HepG2 (cell line): ENCODE measurements around the gene LMOD1. TPM values are rescaled to one million over a fixed set of nuclear protein-coding genes. Genes with fewer than 3 reads are reported as not detected.

Experiments used
- ATAC-seq: fragments of 200-7000 bp; cut with Tn5 transposase; 3 replicates; pipeline ENCODE4 v1.9.1; 2020; ENCODE audit warnings: mild to moderate bottlenecking, moderate library complexity
- BruUV-seq: library from RNA; stranded (reverse); fragments of 400-500 nt; replicated peaks from 2 replicates; lab custom pipeline; 2021; lab: Mats Ljungman, UMichigan
- CTCF ChIA-PET: fragments of 300-600 bp; formaldehyde crosslinking; extraction: SDS; loops from one replicate; lab custom pipeline; 2021; ENCODE audit warnings: low total read pairs, inconsistent platforms, low intra/inter-chr PET ratio; lab: Yijun Ruan, JAX
- POLR2A ChIA-PET: fragments of 350-600 bp; sonication (Branson Sonifier 250); formaldehyde crosslinking; loops from one replicate; lab custom pipeline; 2020; ENCODE audit warnings: antibody characterized with exemption, inconsistent platforms; lab: Yijun Ruan, JAX
- DNase-seq: peaks from one replicate; pipeline ENCODE4 v3.0.0-alpha.2; 2015; ENCODE audit warnings: low spot score
- FAIRE-seq: peaks from 3 replicates; lab custom pipeline; 2011; peaks lifted over from hg19 to GRCh38; lab: Jason Lieb, UNC
- H2AFZ ChIP-seq: one replicate; pipeline ENCODE4 v1.6.1; 2011; ENCODE audit warnings: low read length, inconsistent platforms
- H3K27ac ChIP-seq: fragments of 300-600 bp; 3 replicates; pipeline ENCODE4 v1.8.0; 2011; ENCODE audit warnings: mixed run types, mild to moderate bottlenecking, mixed read lengths, low read length, inconsistent platforms; ENCODE audit not compliant: insufficient read depth; ENCODE audit errors: extremely low read length
- H3K27me3 ChIP-seq, 2 experiments: fragments of 200-600 bp in 1 of 2; 2 replicates in 1 of 2; 3 replicates in 1 of 2; pipeline versions ENCODE4 v1.6.0 to v1.8.0; 2011; ENCODE audit warnings: low read length in 2 of 2, mild to moderate bottlenecking in 2 of 2, moderate library complexity in 2 of 2, inconsistent platforms in 1 of 2; ENCODE audit not compliant: insufficient read depth in 2 of 2, control insufficient read depth in 1 of 2
- H3K36me3 ChIP-seq, 2 experiments: fragments of 200-600 bp in 1 of 2; replicated peaks in 1 of 2; 2 replicates in 1 of 2; 3 replicates in 1 of 2; pipeline versions ENCODE4 v1.5.1 to v1.8.0; 2011; ENCODE audit warnings: low read length in 2 of 2, inconsistent platforms in 1 of 2; ENCODE audit not compliant: insufficient read depth in 2 of 2, control insufficient read depth in 1 of 2
- H3K4me1 ChIP-seq: 2 replicates; pipeline ENCODE4 v1.5.1; 2012; ENCODE audit warnings: low read length, inconsistent platforms; ENCODE audit not compliant: insufficient read depth
- H3K4me2 ChIP-seq: 2 replicates; pipeline ENCODE4 v1.6.0; 2011; ENCODE audit warnings: low read depth, low read length, inconsistent platforms
- H3K4me3 ChIP-seq, 3 experiments: fragments of 200-600 bp in 1 of 3; sonication (generic), shearing (Covaris generic) in 1 of 3; replicated peaks in 1 of 3; 2 replicates each; pipeline ENCODE4 v1.5.1; 2011 to 2016; ENCODE audit warnings: low read length in 3 of 3, inconsistent platforms in 2 of 3, low read depth in 2 of 3, mild to moderate bottlenecking in 2 of 3, control low read depth in 1 of 3, mixed read lengths in 1 of 3; ENCODE audit not compliant: insufficient read depth in 1 of 3
- H3K79me2 ChIP-seq: one replicate; pipeline ENCODE4 v1.6.1; 2011; ENCODE audit warnings: low read length, inconsistent platforms; ENCODE audit not compliant: insufficient read depth
- H3K9ac ChIP-seq: 2 replicates; pipeline ENCODE4 v1.6.0; 2011; ENCODE audit warnings: mild to moderate bottlenecking, low read depth, low read length, inconsistent platforms; ENCODE audit not compliant: insufficient read depth
- H3K9me3 ChIP-seq: 2 replicates; pipeline ENCODE4 v1.5.1; 2012; ENCODE audit warnings: mild to moderate bottlenecking, low read length
- H4K20me1 ChIP-seq: 2 replicates; pipeline ENCODE4 v1.6.0; 2011; ENCODE audit warnings: inconsistent platforms, mild to moderate bottlenecking, low read length, moderate library complexity; ENCODE audit not compliant: insufficient read depth
- ARNTL ChIP-seq: sonication (generic); formaldehyde crosslinking; IDR thresholded peaks from 2 replicates; pipeline ENCODE4 v1.4.0; 2020; ENCODE audit warnings: mild to moderate bottlenecking, missing genetic modification reagents
- CEBPB ChIP-seq: IDR thresholded peaks from 2 replicates; pipeline ENCODE4 v1.6.1; 2011; ENCODE audit warnings: low read depth, low read length, improper control_type of control experiment, borderline replicate concordance
- CREM ChIP-seq, 2 experiments: sonication (generic) in 1 of 2; formaldehyde crosslinking in 1 of 2; IDR thresholded peaks; 2 replicates each; pipeline versions ENCODE4 v1.4.0 to v1.6.1; 2016 to 2020; ENCODE audit warnings: antibody characterized with exemption in 1 of 2, mild to moderate bottlenecking in 1 of 2, missing genetic modification reagents in 1 of 2
- HDAC2 ChIP-seq: sonication (generic); formaldehyde crosslinking; IDR thresholded peaks from 2 replicates; pipeline ENCODE4 v1.4.0; 2020; ENCODE audit warnings: missing genetic modification reagents
- MEF2D ChIP-seq: sonication (generic); formaldehyde crosslinking; IDR thresholded peaks from 2 replicates; pipeline ENCODE4 v1.5.1; 2020; ENCODE audit warnings: mild to moderate bottlenecking, missing genetic modification reagents
- MTF1 ChIP-seq: sonication (generic); formaldehyde crosslinking; IDR thresholded peaks from 2 replicates; pipeline ENCODE4 v1.5.0; 2020; ENCODE audit warnings: missing genetic modification reagents
- POLR2AphosphoS5 ChIP-seq: IDR thresholded peaks from 2 replicates; pipeline ENCODE4 v1.6.1; 2012; ENCODE audit warnings: low read depth, low read length
- SIX4 ChIP-seq: sonication (generic); formaldehyde crosslinking; IDR thresholded peaks from 2 replicates; pipeline ENCODE4 v1.4.0; 2020; ENCODE audit warnings: missing genetic modification reagents
- THYN1 ChIP-seq: sonication (generic); formaldehyde crosslinking; IDR thresholded peaks from 2 replicates; pipeline ENCODE4 v1.8.1; 2023; ENCODE audit warnings: low read depth, mild to moderate bottlenecking, moderate library complexity, missing genetic modification reagents, borderline replicate concordance
- YY1 ChIP-seq: IDR thresholded peaks from 2 replicates; pipeline ENCODE4 v1.6.1; 2011; ENCODE audit warnings: low read length, low read depth, moderate library complexity, mild to moderate bottlenecking; ENCODE audit not compliant: insufficient read depth, insufficient replicate concordance
- ZNF350 ChIP-seq: sonication (generic); formaldehyde crosslinking; IDR thresholded peaks from 2 replicates; pipeline ENCODE4 v1.4.0; 2020; ENCODE audit warnings: mild to moderate bottlenecking, low read depth, missing genetic modification reagents, borderline replicate concordance
- ZNF354B ChIP-seq: sonication (generic); formaldehyde crosslinking; IDR thresholded peaks from 2 replicates; pipeline ENCODE4 v1.8.0; 2022; ENCODE audit warnings: mild to moderate bottlenecking, missing genetic modification reagents
- ZNF563 ChIP-seq: sonication (generic); formaldehyde crosslinking; IDR thresholded peaks from 2 replicates; pipeline ENCODE4 v1.8.0; 2022; ENCODE audit warnings: mild to moderate bottlenecking, moderate library complexity, missing genetic modification reagents
- ZNF879 ChIP-seq: sonication (generic); formaldehyde crosslinking; IDR thresholded peaks from 2 replicates; pipeline ENCODE4 v1.8.1; 2023; ENCODE audit warnings: missing genetic modification reagents
- WGBS: methylation state at CpG from one replicate; pipeline ENCODE4 v1.1.6; 2017; ENCODE audit warnings: low lambda C conversion rate; 5-methylcytosine and 5-hydroxymethylcytosine counted together
- in situ Hi-C: cut with HindIII; loops from 2 replicates; pipeline ENCODE4 v1.10.0; 2017; ENCODE audit warnings: low pct_unique_long_range_greater_than_20kb; ENCODE audit not compliant: extremely low pct_ligation_motif_present
- intact Hi-C: fragments of 100-400 bp; cut with micrococcal nuclease; formaldehyde crosslinking; loops from one replicate; pipeline ENCODE4 v1.10.0; 2022; ENCODE audit not compliant: unreplicated experiment
- polyA plus RNA-seq, 8 experiments: library from polyadenylated mRNA; depleted of rRNA in 3 of 8; stranded (reverse) in 7 of 8; unstranded in 1 of 8; fragments of >200 nt; fragmentation: Illumina TruSeq in 4 of 8; extraction: Trizol in 4 of 8; gene quantifications; 2 replicates each; pipeline versions ENCODE4 v1.2.1 to v1.2.3, GENCODE V29; 2011 to 2016; ENCODE audit warnings: low read depth in 4 of 8, missing spikeins in 1 of 8, mixed read lengths in 1 of 8; ENCODE audit not compliant: insufficient read depth in 1 of 8
- total RNA-seq, 5 experiments: library from RNA; depleted of rRNA; stranded (reverse); fragments of >200 nt; fragmentation: Illumina TruSeq; extraction: Trizol; gene quantifications; 2 replicates each; pipeline ENCODE4 v1.2.3, GENCODE V29; 2016; ENCODE audit warnings: low read depth in 1 of 5
- TF ChIP-seq, protein P1 (sequence below): sonication (generic); formaldehyde crosslinking; IDR thresholded peaks from 2 replicates; pipeline ENCODE4 v1.8.1; 2023; ENCODE audit warnings: mild to moderate bottlenecking, missing genetic modification reagents

Gene LMOD1
- total and polyA plus RNA-seq, 2 of the 13 experiments (the other 11 are each of a cell fraction or from before 2014, with no cell fraction given) = not detected

GRCh38 chr1:201870397-201870796, 76.0 kb downstream of the LMOD1 start:
- Histone ChIP-seq H3K4me3 (no peak overlapping the region), H3K4me2 (no peak overlapping the region), H3K36me3 (peaks cover 31 to 83% of the 10 kb centered on the region in 2 experiments), H3K79me2 (no peaks in the 10 kb centered on the region), H3K9ac (no peak overlapping the region), H3K27me3 (no peaks in the 10 kb centered on the region), H2AFZ (no peak overlapping the region), H3K27ac (no peak overlapping the region), H3K4me1 (no peaks in the 10 kb centered on the region), H4K20me1 (no peaks in the 10 kb centered on the region), H3K9me3 (no peaks in the 10 kb centered on the region)
- CTCF ChIA-PET = no interaction called here
- no peak for DNase-seq
- BruUV-seq = no TSS peak
- no peak for FAIRE-seq
- intact Hi-C loops = no loop called here
- no peak for ATAC-seq
- POLR2A ChIA-PET = no interaction called here
- WGBS = 99% methylated on average over 10 of the region's 10 CpGs
- TF ChIP-seq THYN1 (CRISPR knock-in tag) (no peak), CREM (IDR thresholded peaks at IDR 0.05) (no peak), CREM (CRISPR knock-in tag; IDR thresholded peaks at IDR 0.05) (no peak), SIX4 (CRISPR knock-in tag) (no peak), ZNF354B (CRISPR knock-in tag) (no peak), ZNF350 (CRISPR knock-in tag) (no peak), ZNF563 (CRISPR knock-in tag) (no peak)
- TF ChIP-seq, protein P1, sequence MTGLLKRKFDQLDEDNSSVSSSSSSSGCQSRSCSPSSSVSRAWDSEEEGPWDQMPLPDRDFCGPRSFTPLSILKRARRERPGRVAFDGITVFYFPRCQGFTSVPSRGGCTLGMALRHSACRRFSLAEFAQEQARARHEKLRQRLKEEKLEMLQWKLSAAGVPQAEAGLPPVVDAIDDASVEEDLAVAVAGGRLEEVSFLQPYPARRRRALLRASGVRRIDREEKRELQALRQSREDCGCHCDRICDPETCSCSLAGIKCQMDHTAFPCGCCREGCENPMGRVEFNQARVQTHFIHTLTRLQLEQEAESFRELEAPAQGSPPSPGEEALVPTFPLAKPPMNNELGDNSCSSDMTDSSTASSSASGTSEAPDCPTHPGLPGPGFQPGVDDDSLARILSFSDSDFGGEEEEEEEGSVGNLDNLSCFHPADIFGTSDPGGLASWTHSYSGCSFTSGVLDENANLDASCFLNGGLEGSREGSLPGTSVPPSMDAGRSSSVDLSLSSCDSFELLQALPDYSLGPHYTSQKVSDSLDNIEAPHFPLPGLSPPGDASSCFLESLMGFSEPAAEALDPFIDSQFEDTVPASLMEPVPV (CRISPR knock-in tag) = no peak
- in situ Hi-C loops = no loop called here

DNA sequence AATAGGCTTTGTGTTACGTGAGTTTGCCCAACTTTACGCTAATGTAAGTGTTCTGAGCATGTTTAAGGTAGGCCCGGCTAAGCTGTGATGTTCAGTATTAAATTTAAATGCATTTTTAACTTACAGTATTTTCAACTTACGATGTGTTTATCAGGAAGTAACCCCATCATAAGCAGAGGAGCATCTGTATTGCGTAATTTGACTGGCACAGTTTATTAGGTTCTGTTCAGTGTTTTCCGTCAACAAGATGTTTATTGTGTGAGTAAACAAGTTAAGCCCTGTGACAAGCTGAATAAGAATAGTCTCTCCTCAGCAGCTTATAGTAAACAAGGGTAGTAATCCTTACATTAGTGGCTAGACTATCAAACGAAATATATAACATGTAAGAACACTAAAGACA, 84.9 kb downstream of the LMOD1 start:
- WGBS = 96% methylated on average over 7 of the region's 7 CpGs
- in situ Hi-C loops (no loop called here), intact Hi-C loops (no loop called here)
- BruUV-seq = no TSS peak
- Histone ChIP-seq H3K27ac (no peak overlapping the region), H3K9ac (no peak overlapping the region), H3K79me2 (no peaks in the 10 kb centered on the region), H3K4me2 (no peak overlapping the region), H3K4me1 (no peaks in the 10 kb centered on the region), H3K4me3 (no peak overlapping the region), H3K9me3 (no peaks in the 10 kb centered on the region), H2AFZ (no peak overlapping the region), H3K27me3 (no peaks in the 10 kb centered on the region), H4K20me1 (no peaks in the 10 kb centered on the region), H3K36me3 (peaks cover 14 to 51% of the 10 kb centered on the region in 2 experiments)
- POLR2A ChIA-PET = no interaction called here
- CTCF ChIA-PET = no interaction called here
- FAIRE-seq (no peak), ATAC-seq (no peak), DNase-seq (no peak)
- TF ChIP-seq CEBPB = peak; percentile 78
- no peak for TF ChIP-seq MTF1 (CRISPR knock-in tag)
- TF ChIP-seq HDAC2 (CRISPR knock-in tag) = no peak
- no peak for TF ChIP-seq YY1
- no peak for TF ChIP-seq MEF2D (CRISPR knock-in tag)
- TF ChIP-seq ZNF879 (CRISPR knock-in tag) = no peak
- TF ChIP-seq POLR2AphosphoS5 = no peak
- TF ChIP-seq ARNTL = no peak
